GM12801 (cell line): ENCODE measurements around the gene TDRD12.

ENCODE experiments used
- CTCF ChIP-seq: IDR thresholded peaks from one replicate; pipeline ENCODE4 v1.5.1; 2011; ENCODE audit warnings: control low read depth; ENCODE audit not compliant: insufficient read length; ENCODE audit errors: extremely low read depth

The TDRD12 gene, protein sequence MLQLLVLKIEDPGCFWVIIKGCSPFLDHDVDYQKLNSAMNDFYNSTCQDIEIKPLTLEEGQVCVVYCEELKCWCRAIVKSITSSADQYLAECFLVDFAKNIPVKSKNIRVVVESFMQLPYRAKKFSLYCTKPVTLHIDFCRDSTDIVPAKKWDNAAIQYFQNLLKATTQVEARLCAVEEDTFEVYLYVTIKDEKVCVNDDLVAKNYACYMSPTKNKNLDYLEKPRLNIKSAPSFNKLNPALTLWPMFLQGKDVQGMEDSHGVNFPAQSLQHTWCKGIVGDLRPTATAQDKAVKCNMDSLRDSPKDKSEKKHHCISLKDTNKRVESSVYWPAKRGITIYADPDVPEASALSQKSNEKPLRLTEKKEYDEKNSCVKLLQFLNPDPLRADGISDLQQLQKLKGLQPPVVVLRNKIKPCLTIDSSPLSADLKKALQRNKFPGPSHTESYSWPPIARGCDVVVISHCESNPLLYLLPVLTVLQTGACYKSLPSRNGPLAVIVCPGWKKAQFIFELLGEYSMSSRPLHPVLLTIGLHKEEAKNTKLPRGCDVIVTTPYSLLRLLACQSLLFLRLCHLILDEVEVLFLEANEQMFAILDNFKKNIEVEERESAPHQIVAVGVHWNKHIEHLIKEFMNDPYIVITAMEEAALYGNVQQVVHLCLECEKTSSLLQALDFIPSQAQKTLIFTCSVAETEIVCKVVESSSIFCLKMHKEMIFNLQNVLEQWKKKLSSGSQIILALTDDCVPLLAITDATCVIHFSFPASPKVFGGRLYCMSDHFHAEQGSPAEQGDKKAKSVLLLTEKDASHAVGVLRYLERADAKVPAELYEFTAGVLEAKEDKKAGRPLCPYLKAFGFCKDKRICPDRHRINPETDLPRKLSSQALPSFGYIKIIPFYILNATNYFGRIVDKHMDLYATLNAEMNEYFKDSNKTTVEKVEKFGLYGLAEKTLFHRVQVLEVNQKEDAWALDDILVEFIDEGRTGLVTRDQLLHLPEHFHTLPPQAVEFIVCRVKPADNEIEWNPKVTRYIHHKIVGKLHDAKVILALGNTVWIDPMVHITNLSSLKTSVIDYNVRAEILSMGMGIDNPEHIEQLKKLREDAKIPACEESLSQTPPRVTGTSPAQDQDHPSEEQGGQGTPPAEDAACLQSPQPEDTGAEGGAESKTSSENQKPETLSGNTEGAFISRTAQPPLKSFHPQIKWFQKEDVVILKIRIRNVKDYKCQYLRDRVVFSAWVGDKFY (N-terminal part only)

DNA sequence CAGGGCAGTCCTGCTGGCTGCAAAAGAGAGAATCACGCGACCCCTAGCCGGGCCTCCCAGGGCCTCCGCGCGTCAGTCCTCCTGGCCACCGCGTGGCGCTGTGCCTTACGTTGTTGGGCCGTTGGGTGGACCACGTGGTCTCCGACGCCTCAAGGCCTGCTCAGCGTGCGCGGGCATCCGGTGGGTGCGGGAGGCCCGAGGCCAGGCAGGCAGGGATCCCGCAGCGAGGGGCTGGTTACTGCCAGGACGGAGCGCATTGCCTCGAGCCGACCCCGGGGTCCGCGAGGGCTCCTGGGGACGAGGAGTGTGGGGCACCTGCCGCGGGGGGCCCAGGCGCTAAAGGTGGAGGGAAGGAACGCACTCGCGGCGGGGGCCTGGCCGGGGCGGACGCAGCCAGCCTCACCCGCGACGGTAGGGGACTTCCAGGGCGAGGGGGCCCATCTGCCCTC lies at the start of gene TDRD12:
TDRD12 (plus strand) TSS at position 157 of the 449 bp plus-strand sequence. CDS start 306 bp downstream, outside the sequence.
- TF ChIP-seq CTCF, result no peak

DNA sequence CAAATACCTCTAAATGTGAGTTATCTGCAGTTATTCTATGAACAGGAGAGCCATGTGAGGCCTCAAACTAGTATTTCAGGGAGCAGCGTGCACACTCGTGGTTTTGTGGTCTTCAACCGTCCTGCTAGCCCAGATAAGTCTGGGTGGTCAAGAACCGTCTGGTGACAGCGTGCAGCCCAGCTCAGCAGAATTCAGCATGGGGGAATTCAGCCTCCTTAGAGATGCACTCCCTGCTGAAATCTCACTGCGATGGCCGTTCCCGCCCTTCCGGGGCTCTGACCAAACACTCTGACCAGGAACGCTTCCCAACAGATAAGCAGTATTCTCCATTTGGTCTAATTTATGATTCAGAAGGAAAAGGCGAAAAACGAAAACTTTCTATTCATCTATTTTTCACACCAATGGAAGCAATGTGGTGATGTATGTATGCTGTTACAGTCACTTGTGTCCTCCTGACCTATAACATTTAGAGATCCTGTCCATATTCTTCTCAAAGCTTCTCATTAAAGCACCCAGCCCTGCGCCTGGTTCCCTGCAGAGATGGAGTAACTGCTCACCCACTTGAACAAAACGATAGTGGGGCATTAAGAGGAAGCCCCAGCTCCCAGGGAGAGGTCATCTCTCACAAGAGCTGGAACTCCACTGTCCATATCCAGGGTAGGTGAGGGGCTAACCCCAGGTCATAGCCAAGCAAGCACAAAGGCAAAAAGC lies 47.5 kb upstream of the TDRD12 start:
- TF ChIP-seq CTCF, result no peak

- no peak for TF ChIP-seq CTCF
Measured at GRCh38 chr19:32672841-32673240, 46.7 kb upstream of the TDRD12 start.

DNA sequence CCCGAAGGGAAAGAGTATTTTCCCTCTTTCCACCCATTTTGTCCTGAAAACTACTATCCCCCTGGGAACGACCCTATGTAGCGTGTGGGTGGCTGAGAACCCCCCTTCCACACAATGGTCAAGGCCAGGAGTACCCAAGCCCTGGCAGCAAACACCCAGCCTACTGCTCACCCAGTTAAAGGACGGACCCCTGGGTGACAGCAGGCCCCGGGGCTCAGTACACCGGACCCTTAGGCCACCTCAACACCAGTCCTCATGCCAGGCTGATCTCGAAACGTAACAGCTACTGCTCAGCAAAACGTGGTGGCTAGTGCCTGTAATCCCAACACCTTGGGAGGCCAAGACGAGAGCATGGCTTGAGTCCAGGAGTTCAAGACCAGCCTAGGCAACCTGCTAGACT lies 46.0 kb upstream of the TDRD12 start:
- TF ChIP-seq CTCF, result no peak

- TF ChIP-seq CTCF, result no peak
Measured at GRCh38 chr19:32674153-32674930, 45.2 kb upstream of the TDRD12 start.

- no peak for TF ChIP-seq CTCF
Measured at GRCh38 chr19:32674931-32675719, 44.4 kb upstream of the TDRD12 start, which contains the start of gene ANKRD27. Gene ANKRD27, minus strand, starts transcription at chr19:32675180. Its CDS starts 16,165 bp downstream, at chr19:32659015.
